Memory B cell (primary cell): ENCODE data around the gene MAB21L3.
"Not testable (repeated sequence)": the region's sequence is repeated elsewhere in the genome, so short reads cannot be mapped to it uniquely, and the experiment has no call there.

Experiments
- ATAC-seq: fragments of 150-1000 bp; cut with Tn5 transposase; 2 replicates; pipeline ENCODE4 v1.10.0; 2021; ENCODE audit warnings: low read depth, mild to moderate bottlenecking, moderate library complexity
- DNase-seq, 2 donors: peaks; one replicate each; pipeline ENCODE4 v3.0.0; 2022; ENCODE audit warnings: low spot score in 2 of 2
- H3K27ac Mint-ChIP-seq: one replicate; pipeline ENCODE4 v1.8.0; 2022; ENCODE audit warnings: mild to moderate bottlenecking, moderate library complexity, mixed read lengths
- H3K27me3 Mint-ChIP-seq: one replicate; pipeline ENCODE4 v1.8.0; 2022; ENCODE audit warnings: mixed read lengths
- H3K36me3 Mint-ChIP-seq: one replicate; pipeline ENCODE4 v1.8.0; 2022; ENCODE audit warnings: mild to moderate bottlenecking, mixed read lengths
- H3K4me1 Mint-ChIP-seq: one replicate; pipeline ENCODE4 v1.8.0; 2022; ENCODE audit warnings: mixed read lengths
- H3K4me3 Mint-ChIP-seq: one replicate; pipeline ENCODE4 v1.8.0; 2022; ENCODE audit warnings: mild to moderate bottlenecking, moderate library complexity, mixed read lengths
- H3K9me3 Mint-ChIP-seq: one replicate; pipeline ENCODE4 v1.8.0; 2022; ENCODE audit warnings: mixed read lengths

The MAB21L3 gene

GRCh38 chr1:116134476-116134773 lies 23.2 kb downstream of the MAB21L3 start:
- H3K27ac Mint-ChIP-seq, result no peak overlapping the region
- peaks cover 5% of the 10 kb centered on the region for H3K27me3 Mint-ChIP-seq
- DNase-seq (no peak), ATAC-seq (no peak)
- H3K4me3 Mint-ChIP-seq, result no peak overlapping the region
- peaks cover 7% of the 10 kb centered on the region for H3K4me1 Mint-ChIP-seq
- H3K9me3 Mint-ChIP-seq, result no peaks in the 10 kb centered on the region
- H3K36me3 Mint-ChIP-seq, result no peaks in the 10 kb centered on the region

- Mint-ChIP-seq H3K27ac (no peak overlapping the region), H3K4me3 (no peak overlapping the region), H3K36me3 (no peaks in the 10 kb centered on the region), H3K27me3 (peaks cover 4% of the 10 kb centered on the region), H3K4me1 (peaks cover 7% of the 10 kb centered on the region), H3K9me3 (no peaks in the 10 kb centered on the region)
- no peak for DNase-seq
- ATAC-seq, result no peak
These were observed 27.1 kb downstream of the MAB21L3 start for GRCh38 chr1:116138277-116138792.

GRCh38 chr1:116139592-116140134 lies 28.5 kb downstream of the MAB21L3 start:
- Mint-ChIP-seq H3K27me3 (peaks cover 5% of the 10 kb centered on the region), H3K9me3 (peaks cover 5% of the 10 kb centered on the region), H3K27ac (no peak overlapping the region), H3K4me1 (peaks cover 4% of the 10 kb centered on the region), H3K4me3 (no peak overlapping the region), H3K36me3 (peaks cover 4% of the 10 kb centered on the region)
- DNase-seq, result no peak
- ATAC-seq, result no peak

GRCh38 chr1:116144151-116144550 lies 33.0 kb downstream of the MAB21L3 start:
- H3K4me1 Mint-ChIP-seq, result peaks cover under 1% of the 10 kb centered on the region
- H3K27ac Mint-ChIP-seq, result no peak overlapping the region
- H3K4me3 Mint-ChIP-seq, result no peak overlapping the region
- peaks cover 6% of the 10 kb centered on the region for H3K9me3 Mint-ChIP-seq
- H3K27me3 Mint-ChIP-seq, result peaks cover 13% of the 10 kb centered on the region
- ATAC-seq (no peak), DNase-seq (no peak)
- H3K36me3 Mint-ChIP-seq, result peaks cover 4% of the 10 kb centered on the region

- not testable (repeated sequence) for H3K9me3 Mint-ChIP-seq, H3K27ac Mint-ChIP-seq, H3K4me1 Mint-ChIP-seq, H3K4me3 Mint-ChIP-seq, ATAC-seq, H3K36me3 Mint-ChIP-seq, DNase-seq
- peaks cover 18% of the 10 kb centered on the region for H3K27me3 Mint-ChIP-seq
These were observed 35.4 kb downstream of the MAB21L3 start for GRCh38 chr1:116146447-116147113.

- peaks cover 4% of the 10 kb centered on the region for H3K36me3 Mint-ChIP-seq
- no peak overlapping the region for H3K4me3 Mint-ChIP-seq
- H3K4me1 Mint-ChIP-seq, result peaks cover 6% of the 10 kb centered on the region
- DNase-seq (no peak), ATAC-seq (no peak)
- H3K9me3 Mint-ChIP-seq, result peaks cover 6% of the 10 kb centered on the region
- H3K27ac Mint-ChIP-seq, result no peak overlapping the region
- peaks cover 18% of the 10 kb centered on the region for H3K27me3 Mint-ChIP-seq
These were observed 35.9 kb downstream of the MAB21L3 start for GRCh38 chr1:116147114-116147510.

GRCh38 chr1:116147972-116148371 lies 36.8 kb downstream of the MAB21L3 start:
- no peak overlapping the region for H3K27ac Mint-ChIP-seq
- DNase-seq (no peak), ATAC-seq (no peak)
- peaks cover 18% of the 10 kb centered on the region for H3K27me3 Mint-ChIP-seq
- peaks cover 4% of the 10 kb centered on the region for H3K36me3 Mint-ChIP-seq
- peaks cover 6% of the 10 kb centered on the region for H3K9me3 Mint-ChIP-seq
- H3K4me1 Mint-ChIP-seq, result peaks cover 6% of the 10 kb centered on the region
- H3K4me3 Mint-ChIP-seq, result no peak overlapping the region

GRCh38 chr1:116148967-116149366 lies 37.8 kb downstream of the MAB21L3 start:
- Mint-ChIP-seq H3K4me3 (no peak overlapping the region), H3K27me3 (peaks cover 15% of the 10 kb centered on the region), H3K27ac (no peak overlapping the region), H3K36me3 (peaks cover 4% of the 10 kb centered on the region), H3K9me3 (peaks cover 5% of the 10 kb centered on the region), H3K4me1 (peaks cover 6% of the 10 kb centered on the region)
- DNase-seq (no peak), ATAC-seq (no peak)

- Mint-ChIP-seq H3K27me3 (peaks cover 13% of the 10 kb centered on the region), H3K4me3 (no peak overlapping the region), H3K4me1 (peaks cover 6% of the 10 kb centered on the region), H3K9me3 (no peaks in the 10 kb centered on the region), H3K36me3 (no peaks in the 10 kb centered on the region), H3K27ac (no peak overlapping the region)
- no peak for ATAC-seq
- DNase-seq, result no peak
These were observed 39.2 kb downstream of the MAB21L3 start for GRCh38 chr1:116150368-116150767.

- Mint-ChIP-seq H3K4me1 (peaks cover 6% of the 10 kb centered on the region), H3K4me3 (peak overlapping the region; percentile 63), H3K36me3 (no peaks in the 10 kb centered on the region), H3K27me3 (peaks cover 12% of the 10 kb centered on the region), H3K9me3 (no peaks in the 10 kb centered on the region), H3K27ac (no peak overlapping the region)
- ATAC-seq (peak; percentile 99), DNase-seq (peak; percentile 75 to 79)
These were observed 40.8 kb downstream of the MAB21L3 start for GRCh38 chr1:116151739-116152576.

- Mint-ChIP-seq H3K4me3 (peak overlapping the region; percentile 27), H3K4me1 (peaks cover 6% of the 10 kb centered on the region), H3K36me3 (no peaks in the 10 kb centered on the region), H3K9me3 (no peaks in the 10 kb centered on the region), H3K27ac (no peak overlapping the region), H3K27me3 (peaks cover 10% of the 10 kb centered on the region)
- ATAC-seq (no peak), DNase-seq (no peak)
These were observed 41.4 kb downstream of the MAB21L3 start for GRCh38 chr1:116152577-116152943.

- H3K27ac Mint-ChIP-seq, result no peak overlapping the region
- no peaks in the 10 kb centered on the region for H3K9me3 Mint-ChIP-seq
These were observed 41.9 kb downstream of the MAB21L3 start for GRCh38 chr1:116152950-116153691.

GRCh38 chr1:116153692-116154031 lies 42.5 kb downstream of the MAB21L3 start:
- no peak overlapping the region for H3K4me3 Mint-ChIP-seq
- DNase-seq, result no peak
- no peak for ATAC-seq
- H3K27ac Mint-ChIP-seq, result no peak overlapping the region
- H3K27me3 Mint-ChIP-seq, result peaks cover 11% of the 10 kb centered on the region
- peaks cover 6% of the 10 kb centered on the region for H3K4me1 Mint-ChIP-seq
- no peaks in the 10 kb centered on the region for H3K36me3 Mint-ChIP-seq
- H3K9me3 Mint-ChIP-seq, result peaks cover 2% of the 10 kb centered on the region

More at GRCh38 chr1:116152950-116153691, 41.9 kb downstream of the MAB21L3 start:
- Mint-ChIP-seq H3K36me3 (no peaks in the 10 kb centered on the region), H3K4me3 (no peak overlapping the region), H3K4me1 (peaks cover 6% of the 10 kb centered on the region), H3K27me3 (peaks cover 10% of the 10 kb centered on the region)
- DNase-seq (no peak), ATAC-seq (no peak)

GRCh38 chr1:116154536-116154935 lies 43.3 kb downstream of the MAB21L3 start:
- DNase-seq (no peak), ATAC-seq (no peak)
- Mint-ChIP-seq H3K4me1 (peaks cover 6% of the 10 kb centered on the region), H3K4me3 (no peak overlapping the region), H3K36me3 (peaks cover 2% of the 10 kb centered on the region), H3K27ac (no peak overlapping the region), H3K9me3 (peaks cover 4% of the 10 kb centered on the region), H3K27me3 (peaks cover 9% of the 10 kb centered on the region)
